Esophagus squamous epithelium (tissue), 5 donors: Measurements from ENCODE around the gene MYBPC1. TPM values are rescaled to one million over a fixed set of nuclear protein-coding genes. Genes with fewer than 3 reads are reported as not detected.

Source experiments
- DNase-seq: peaks from one replicate; lab custom pipeline; 2025; lab: John Stamatoyannopoulos, UW
- H3K27ac ChIP-seq, 4 donors: fragments of 200-600 bp; sonication (generic); one replicate each; pipeline ENCODE4 v1.5.1; 2016 to 2019; ENCODE audit warnings: mild to moderate bottlenecking in 1 of 4
- H3K27me3 ChIP-seq, 4 donors: fragments of 200-600 bp; sonication (generic); 1 replicate in 3 of 4; 2 replicates in 1 of 4; pipeline versions ENCODE4 v1.5.1 to v1.6.0; 2017 to 2021; ENCODE audit warnings: antibody characterized with exemption in 1 of 4
- H3K36me3 ChIP-seq, 3 donors: fragments of 200-600 bp; sonication (generic); one replicate each; pipeline ENCODE4 v1.5.1; 2016 to 2019
- H3K4me1 ChIP-seq, 3 donors: fragments of 200-600 bp; sonication (generic); one replicate each; pipeline ENCODE4 v1.5.1; 2017 to 2019
- H3K4me3 ChIP-seq, 4 donors: fragments of 200-600 bp; sonication (generic); 1 replicate in 3 of 4; 2 replicates in 1 of 4; pipeline ENCODE4 v1.5.1; 2016 to 2019; ENCODE audit warnings: mild to moderate bottlenecking in 2 of 4, moderate library complexity in 1 of 4
- H3K9me3 ChIP-seq, 3 donors: fragments of 200-600 bp; sonication (generic); one replicate each; pipeline ENCODE4 v1.5.1; 2016 to 2019
- CTCF ChIP-seq, 6 experiments: fragments of 450-650 bp in 4 of 6; fragments of 200-600 bp in 2 of 6; sonication (generic) in 2 of 6; IDR thresholded peaks; one replicate each; pipeline ENCODE4 v1.5.1; 2016 to 2019; ENCODE audit warnings: antibody characterized with exemption in 6 of 6, mild to moderate bottlenecking in 4 of 6, moderate library complexity in 4 of 6
- POLR2A ChIP-seq, 4 donors: fragments of 450-650 bp; IDR thresholded peaks; one replicate each; pipeline ENCODE4 v1.6.1; 2017; ENCODE audit warnings: antibody characterized with exemption in 4 of 4, mild to moderate bottlenecking in 4 of 4, moderate library complexity in 3 of 4
- WGBS, 2 donors: methylation state at CpG; one replicate each; pipeline ENCODE4 v1.1.5; 2018; 5-methylcytosine and 5-hydroxymethylcytosine counted together
- intact Hi-C: fragments of 100-400 bp; cut with DNase I; formaldehyde crosslinking; loops from one replicate; pipeline ENCODE4 v1.15.0; 2022
- total RNA-seq, 4 donors: library from RNA; depleted of rRNA; stranded (reverse); fragments of >200 nt; gene quantifications; one replicate each; pipeline ENCODE4 v1.1.0, GENCODE V29; 2016
- donor health status: DM: yes; HTN: yes; CAD: no.

MYBPC1 gene
- total RNA-seq, 4 donors from 2014 or later = not detected

DNA sequence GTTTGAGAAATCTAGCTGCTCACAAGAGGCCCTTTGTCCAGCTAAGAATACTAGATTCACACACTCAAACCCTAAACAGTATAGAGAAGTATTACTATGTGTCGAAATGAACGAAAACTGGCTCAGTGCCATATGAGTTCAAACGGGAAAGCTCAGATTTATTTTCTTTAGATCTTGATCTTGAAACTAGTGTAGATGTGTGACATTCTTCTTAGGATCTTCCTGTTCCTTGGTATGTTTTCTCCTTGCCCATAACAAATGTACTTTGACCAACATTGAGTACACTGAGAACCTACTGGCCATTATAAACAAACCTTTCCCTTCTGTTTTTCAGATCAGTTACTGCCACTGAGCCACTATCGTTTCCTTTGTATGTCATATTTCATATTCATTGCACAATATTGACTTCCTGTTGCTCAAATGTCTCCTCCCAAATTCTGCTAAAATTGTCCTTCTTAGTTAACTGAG, 21.3 kb downstream of the MYBPC1 start:
- no peaks in the 10 kb centered on the region for H3K36me3 ChIP-seq
- peak overlapping the region; percentile 14 to 59 (median 44) for H3K27ac ChIP-seq
- intact Hi-C loops = no loop called here
- no peak for DNase-seq
- H3K4me3 ChIP-seq = peak overlapping the region in 1 of 4 donors; percentile 28
- 11 to 14% methylated on average over 4 of the region's 4 CpGs for WGBS, 2 donors
- H3K4me1 ChIP-seq = peaks cover 0 to 30% (median 17%) of the 10 kb centered on the region in 3 donors
- TF ChIP-seq POLR2A (IDR thresholded peaks at IDR 0.05) = no peak
- no peak for TF ChIP-seq CTCF (IDR thresholded peaks at IDR 0.05)
- no peaks in the 10 kb centered on the region for H3K9me3 ChIP-seq
- H3K27me3 ChIP-seq = no peaks in the 10 kb centered on the region

- H3K27ac ChIP-seq = no peak overlapping the region
- 66 to 85% methylated on average over 2 of the region's 2 CpGs for WGBS, 2 donors
- H3K27me3 ChIP-seq = no peaks in the 10 kb centered on the region
- TF ChIP-seq POLR2A (IDR thresholded peaks at IDR 0.05) = no peak
- TF ChIP-seq CTCF (IDR thresholded peaks at IDR 0.05) = no peak
- H3K9me3 ChIP-seq = no peaks in the 10 kb centered on the region
- intact Hi-C loops = no loop called here
- DNase-seq = no peak
- no peaks in the 10 kb centered on the region for H3K36me3 ChIP-seq
- H3K4me3 ChIP-seq = no peak overlapping the region
- peaks cover 0 to 30% (median 17%) of the 10 kb centered on the region in 3 donors for H3K4me1 ChIP-seq
Measured at GRCh38 chr12:101619026-101619786, 24.4 kb downstream of the MYBPC1 start.

DNA sequence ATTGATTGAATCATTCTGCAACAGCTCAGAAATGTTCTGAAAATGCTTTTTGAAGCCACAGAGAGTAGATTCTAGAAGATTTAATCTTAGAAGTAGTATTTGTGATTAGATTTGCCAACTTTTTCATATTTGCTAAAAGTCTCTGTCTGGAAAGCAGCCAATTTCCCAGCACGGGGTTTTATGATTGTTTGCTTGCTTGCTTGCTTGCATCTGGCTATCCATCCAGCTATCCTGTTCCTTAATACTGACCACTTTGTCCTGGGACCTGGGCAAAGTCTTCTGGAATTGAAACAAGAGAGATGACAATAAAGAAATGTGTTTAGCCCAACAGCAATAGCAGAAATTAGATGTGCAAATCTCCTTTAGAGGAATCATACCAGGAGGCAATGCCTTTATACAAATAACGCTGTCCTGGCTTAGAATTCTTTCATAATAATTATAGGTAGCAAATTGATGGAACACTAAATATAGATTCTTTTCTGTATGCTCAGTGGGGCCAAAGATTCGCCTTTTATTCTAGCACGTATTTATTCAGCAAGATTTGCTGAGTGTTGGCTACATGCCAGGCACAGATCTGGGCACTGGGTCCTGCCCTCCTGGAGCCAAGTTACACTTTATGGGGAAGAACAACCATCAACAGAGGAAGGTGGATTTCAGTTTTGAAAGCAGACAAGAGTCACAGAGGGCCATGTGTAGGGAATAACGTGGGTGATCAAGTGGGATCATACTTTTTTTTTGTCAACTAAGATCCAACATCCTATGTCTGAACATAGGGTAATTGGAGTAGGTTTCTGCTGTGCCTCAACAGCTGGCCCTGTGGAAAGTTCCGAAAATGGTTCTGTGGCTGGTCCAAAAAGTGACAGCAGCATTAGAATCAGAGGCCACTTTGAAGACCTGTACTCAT, 25.3 kb downstream of the MYBPC1 start:
- Histone ChIP-seq H3K4me3 (no peak overlapping the region), H3K4me1 (peaks cover 0 to 26% (median 17%) of the 10 kb centered on the region in 3 donors), H3K27me3 (no peaks in the 10 kb centered on the region), H3K27ac (no peak overlapping the region), H3K9me3 (no peaks in the 10 kb centered on the region), H3K36me3 (no peaks in the 10 kb centered on the region)
- 49 to 50% methylated on average over 6 of the region's 6 CpGs for WGBS, 2 donors
- no peak for DNase-seq
- intact Hi-C loops = no loop called here
- no peak for TF ChIP-seq POLR2A (IDR thresholded peaks at IDR 0.05)
- TF ChIP-seq CTCF (IDR thresholded peaks at IDR 0.05) = no peak

- Histone ChIP-seq H3K27me3 (no peaks in the 10 kb centered on the region), H3K36me3 (no peaks in the 10 kb centered on the region), H3K9me3 (no peaks in the 10 kb centered on the region), H3K4me3 (no peak overlapping the region), H3K27ac (no peak overlapping the region), H3K4me1 (peaks cover 0 to 19% (median 13%) of the 10 kb centered on the region in 3 donors)
- TF ChIP-seq POLR2A (IDR thresholded peaks at IDR 0.05) = no peak
- TF ChIP-seq CTCF (IDR thresholded peaks at IDR 0.05) = no peak
- WGBS, 2 donors = 41 to 53% methylated on average over 2 of the region's 2 CpGs
- DNase-seq = no peak
- intact Hi-C loops = no loop called here
Measured at GRCh38 chr12:101620762-101621133, 26.0 kb downstream of the MYBPC1 start.

- no peaks in the 10 kb centered on the region for H3K27me3 ChIP-seq
- 81 to 82% methylated on average over 3 of the region's 3 CpGs for WGBS, 2 donors
Measured at GRCh38 chr12:101628676-101629075, 33.9 kb downstream of the MYBPC1 start.

More at GRCh38 chr12:101628676-101629075, 33.9 kb downstream of the MYBPC1 start:
- Histone ChIP-seq H3K36me3 (no peaks in the 10 kb centered on the region), H3K4me3 (no peak overlapping the region), H3K4me1 (no peaks in the 10 kb centered on the region), H3K9me3 (no peaks in the 10 kb centered on the region), H3K27ac (no peak overlapping the region)
- no peak for DNase-seq
- TF ChIP-seq CTCF (IDR thresholded peaks at IDR 0.05) = no peak
- TF ChIP-seq POLR2A (IDR thresholded peaks at IDR 0.05) = no peak
- intact Hi-C loops = no loop called here
